Neural cell (in vitro differentiated cells): Measurements from ENCODE around the gene GNG5.

Experiments
- EZH2 ChIP-seq: fragments of 200-600, 300-800 bp; shearing (Covaris generic), sonication (generic); IDR thresholded peaks from 2 replicates; pipeline ENCODE4 v1.6.1; 2014; ENCODE audit warnings: antibody characterized with exemption, low read length, borderline replicate concordance, mild to moderate bottlenecking; ENCODE audit not compliant: insufficient read depth, poor library complexity, severe bottlenecking
- TAF1 ChIP-seq: IDR thresholded peaks from 2 replicates; pipeline ENCODE4 v1.6.1; 2012; ENCODE audit warnings: low read depth
- TF ChIP-seq, protein P1 (sequence below): fragments of 450-650 bp; IDR thresholded peaks from 2 replicates; pipeline ENCODE4 v1.5.1; 2014; ENCODE audit warnings: antibody characterized with exemption, mild to moderate bottlenecking, moderate library complexity; ENCODE audit not compliant: poor library complexity, severe bottlenecking

DNA sequence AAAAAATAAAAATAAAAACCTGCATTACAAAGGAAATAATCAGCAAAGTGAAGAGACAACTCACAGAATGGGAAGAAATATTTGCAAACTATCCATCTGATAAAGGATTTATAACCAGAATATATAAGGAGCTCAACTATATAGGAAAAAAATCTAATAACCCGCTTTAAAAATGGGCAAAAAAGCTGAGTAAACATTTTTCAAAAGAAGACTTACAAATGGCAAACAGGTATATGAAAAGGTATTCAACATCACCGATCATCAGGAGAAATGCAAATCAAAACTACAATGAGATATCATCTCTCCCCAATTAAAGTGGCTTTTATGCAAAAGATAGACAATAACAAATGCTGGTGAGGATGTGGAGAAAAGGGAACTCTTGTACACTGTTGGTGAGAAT, 3.8 kb upstream of the GNG5 start:
- TF ChIP-seq, protein P1, sequence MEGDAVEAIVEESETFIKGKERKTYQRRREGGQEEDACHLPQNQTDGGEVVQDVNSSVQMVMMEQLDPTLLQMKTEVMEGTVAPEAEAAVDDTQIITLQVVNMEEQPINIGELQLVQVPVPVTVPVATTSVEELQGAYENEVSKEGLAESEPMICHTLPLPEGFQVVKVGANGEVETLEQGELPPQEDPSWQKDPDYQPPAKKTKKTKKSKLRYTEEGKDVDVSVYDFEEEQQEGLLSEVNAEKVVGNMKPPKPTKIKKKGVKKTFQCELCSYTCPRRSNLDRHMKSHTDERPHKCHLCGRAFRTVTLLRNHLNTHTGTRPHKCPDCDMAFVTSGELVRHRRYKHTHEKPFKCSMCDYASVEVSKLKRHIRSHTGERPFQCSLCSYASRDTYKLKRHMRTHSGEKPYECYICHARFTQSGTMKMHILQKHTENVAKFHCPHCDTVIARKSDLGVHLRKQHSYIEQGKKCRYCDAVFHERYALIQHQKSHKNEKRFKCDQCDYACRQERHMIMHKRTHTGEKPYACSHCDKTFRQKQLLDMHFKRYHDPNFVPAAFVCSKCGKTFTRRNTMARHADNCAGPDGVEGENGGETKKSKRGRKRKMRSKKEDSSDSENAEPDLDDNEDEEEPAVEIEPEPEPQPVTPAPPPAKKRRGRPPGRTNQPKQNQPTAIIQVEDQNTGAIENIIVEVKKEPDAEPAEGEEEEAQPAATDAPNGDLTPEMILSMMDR: no peak
- no peak for TF ChIP-seq EZH2
- TF ChIP-seq TAF1: no peak
